HEK293 (cell line): ENCODE data around the gene FHIT.

Experiments
- CTCF ChIP-seq: fragments of 450-650 bp; formaldehyde crosslinking; IDR thresholded peaks from 2 replicates; pipeline ENCODE4 v1.5.1; 2016; ENCODE audit warnings: missing biosample characterization, missing genetic modification characterization
- EGR2 ChIP-seq: fragments of 450-650 bp; formaldehyde crosslinking; IDR thresholded peaks from 2 replicates; pipeline ENCODE4 v1.5.1; 2016; ENCODE audit warnings: low read depth, missing biosample characterization, missing genetic modification characterization

GRCh38 chr3:59824876-59825275 is 1426.4 kb downstream of the FHIT start:
- no peak for TF ChIP-seq EGR2 (tag by site-specific recombination)
- TF ChIP-seq CTCF = no peak
